Esophagus (tissue), 2 donors: Measurements from ENCODE around the gene SLC16A9. TPM values are rescaled to one million over a fixed set of nuclear protein-coding genes. Genes with fewer than 3 reads are reported as not detected.

Experiments
- H3K27ac ChIP-seq, 2 donors: one replicate each; pipeline ENCODE4 v1.5.1; 2013; ENCODE audit warnings: low read depth in 2 of 2, mild to moderate bottlenecking in 2 of 2, inconsistent platforms in 1 of 2, low read length in 1 of 2, moderate library complexity in 1 of 2
- H3K27me3 ChIP-seq, 2 donors: one replicate each; pipeline ENCODE4 v1.6.1; 2013; ENCODE audit warnings: low read length in 2 of 2, control low read depth in 1 of 2, mild to moderate bottlenecking in 1 of 2; ENCODE audit not compliant: insufficient read depth in 2 of 2, control insufficient read depth in 1 of 2
- H3K36me3 ChIP-seq, 2 donors: one replicate each; pipeline ENCODE4 v1.6.1; 2013; ENCODE audit warnings: low read length in 1 of 2; ENCODE audit not compliant: control insufficient read depth in 2 of 2, insufficient read depth in 2 of 2
- H3K4me1 ChIP-seq, 2 donors: one replicate each; pipeline ENCODE4 v1.6.1; 2013; ENCODE audit warnings: low read length in 1 of 2; ENCODE audit not compliant: control insufficient read depth in 2 of 2, insufficient read depth in 2 of 2
- H3K4me3 ChIP-seq, 2 donors: one replicate each; pipeline ENCODE4 v1.5.1; 2013; ENCODE audit warnings: low read length in 2 of 2, mild to moderate bottlenecking in 2 of 2, low read depth in 1 of 2, moderate library complexity in 1 of 2
- H3K9me3 ChIP-seq, 2 donors: one replicate each; pipeline ENCODE4 v1.6.1; 2013; ENCODE audit warnings: mild to moderate bottlenecking in 2 of 2, low read depth in 1 of 2, low read length in 1 of 2, moderate library complexity in 1 of 2; ENCODE audit not compliant: control insufficient read depth in 2 of 2, insufficient read depth in 1 of 2
- WGBS, 2 donors: extraction: QIAGEN DNeasy Blood & Tissue Kit; methylation state at CpG; one replicate each; pipeline ENCODE4 v1.1.7; 2013; 5-methylcytosine and 5-hydroxymethylcytosine counted together
- polyA plus RNA-seq, 2 donors: library from polyadenylated mRNA; stranded (reverse); fragments of 200-250 nt; gene quantifications; one replicate each; pipeline ENCODE4 v1.2.3, GENCODE V29; 2013
- donor health status: healthy with polysubstance abuse.
- donor health status: Bipolar disorder and iron deficiency.

SLC16A9 gene
- polyA plus RNA-seq, 2 donors: 4.9 to 6.8 TPM

DNA sequence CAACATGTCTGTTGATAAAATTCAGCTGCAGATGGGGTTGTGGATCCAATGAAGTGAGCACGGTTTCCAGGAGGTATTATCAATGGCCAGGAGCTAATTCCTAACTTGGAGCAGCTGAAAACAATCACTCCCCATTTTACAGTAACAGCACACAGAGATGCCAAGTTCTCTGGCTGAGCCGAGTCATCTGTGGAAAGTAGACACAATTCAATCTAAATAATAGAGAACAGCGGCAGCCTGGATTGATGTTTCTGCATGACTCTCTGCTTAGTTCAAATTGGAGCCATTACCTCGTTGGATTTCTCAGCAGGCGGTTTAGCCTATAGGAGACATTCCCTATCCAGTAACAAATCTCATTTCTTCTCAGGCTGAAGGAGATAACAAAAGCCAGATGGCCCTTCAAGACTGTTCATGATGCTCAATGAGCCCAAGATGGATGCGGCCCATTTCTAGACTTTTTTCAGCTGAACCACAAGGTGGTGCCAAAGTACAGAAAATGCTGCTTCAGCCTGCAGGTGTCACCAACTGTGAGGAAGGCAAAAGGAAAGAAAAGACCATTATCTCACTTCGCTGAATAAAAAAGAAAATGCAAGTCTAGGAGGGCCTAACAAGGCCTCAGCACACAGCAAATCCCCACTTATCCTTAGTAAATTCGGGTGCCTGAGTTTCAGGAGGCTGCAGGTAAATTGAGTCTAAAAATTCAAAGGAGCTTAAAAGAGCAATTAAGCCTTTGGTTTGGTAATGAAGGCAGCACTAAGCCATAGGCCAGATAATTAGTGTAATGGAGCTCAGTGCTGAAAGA, 83.7 kb downstream of the SLC16A9 start:
- Histone ChIP-seq H3K9me3 (no peaks in the 10 kb centered on the region), H3K4me1 (no peaks in the 10 kb centered on the region), H3K27me3 (no peaks in the 10 kb centered on the region), H3K27ac (no peak overlapping the region), H3K4me3 (no peak overlapping the region), H3K36me3 (no peaks in the 10 kb centered on the region)
- 23 to 24% methylated on average over 8 of the region's 8 CpGs for WGBS, 2 donors

DNA sequence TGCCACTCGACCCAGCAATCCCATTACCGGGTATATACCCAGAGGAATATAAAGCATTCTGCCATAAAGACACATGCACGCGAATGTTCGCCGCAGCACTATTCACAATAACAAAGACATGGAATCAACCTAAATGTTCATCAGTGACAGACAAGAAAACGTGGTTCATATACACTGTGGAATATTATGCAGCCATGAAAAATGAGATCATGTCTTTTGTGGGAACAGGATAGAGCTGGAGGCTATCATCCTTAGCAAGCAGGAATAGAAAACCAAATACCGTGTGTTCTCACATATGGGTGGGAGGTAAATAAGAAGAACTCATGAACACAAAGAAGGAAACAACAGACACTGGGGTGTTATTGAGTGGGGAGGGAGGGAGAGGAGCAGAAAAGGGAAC, 84.7 kb downstream of the SLC16A9 start:
- Histone ChIP-seq H3K27ac (no peak overlapping the region), H3K9me3 (no peaks in the 10 kb centered on the region), H3K27me3 (no peaks in the 10 kb centered on the region), H3K4me1 (no peaks in the 10 kb centered on the region), H3K36me3 (no peaks in the 10 kb centered on the region), H3K4me3 (no peak overlapping the region)
- WGBS, 2 donors: 87% methylated on average over 8 of the region's 8 CpGs

DNA sequence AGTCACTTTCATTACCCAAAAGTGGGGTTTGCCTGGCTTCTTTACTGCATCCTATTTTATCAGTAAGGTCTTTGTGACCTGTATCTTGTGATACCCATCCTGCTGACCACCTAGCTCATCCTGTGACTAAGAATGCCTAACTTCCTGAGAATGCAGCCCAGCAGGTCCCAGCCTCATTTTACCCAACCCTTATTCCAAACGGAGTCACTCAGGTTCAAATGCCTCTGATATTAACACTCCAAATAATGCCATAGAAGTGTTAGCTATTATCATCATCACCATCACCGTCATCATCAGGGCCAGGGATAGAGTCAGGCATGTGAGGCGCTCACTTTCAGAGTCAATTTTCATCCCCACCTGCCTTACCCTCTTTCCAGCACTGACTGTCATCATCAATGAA, 85.5 kb downstream of the SLC16A9 start:
- Histone ChIP-seq H3K36me3 (no peaks in the 10 kb centered on the region), H3K9me3 (no peaks in the 10 kb centered on the region), H3K4me3 (no peak overlapping the region), H3K27me3 (no peaks in the 10 kb centered on the region), H3K4me1 (no peaks in the 10 kb centered on the region), H3K27ac (no peak overlapping the region)
- WGBS, 2 donors: 88 to 92% methylated on average over 3 of the region's 3 CpGs

DNA sequence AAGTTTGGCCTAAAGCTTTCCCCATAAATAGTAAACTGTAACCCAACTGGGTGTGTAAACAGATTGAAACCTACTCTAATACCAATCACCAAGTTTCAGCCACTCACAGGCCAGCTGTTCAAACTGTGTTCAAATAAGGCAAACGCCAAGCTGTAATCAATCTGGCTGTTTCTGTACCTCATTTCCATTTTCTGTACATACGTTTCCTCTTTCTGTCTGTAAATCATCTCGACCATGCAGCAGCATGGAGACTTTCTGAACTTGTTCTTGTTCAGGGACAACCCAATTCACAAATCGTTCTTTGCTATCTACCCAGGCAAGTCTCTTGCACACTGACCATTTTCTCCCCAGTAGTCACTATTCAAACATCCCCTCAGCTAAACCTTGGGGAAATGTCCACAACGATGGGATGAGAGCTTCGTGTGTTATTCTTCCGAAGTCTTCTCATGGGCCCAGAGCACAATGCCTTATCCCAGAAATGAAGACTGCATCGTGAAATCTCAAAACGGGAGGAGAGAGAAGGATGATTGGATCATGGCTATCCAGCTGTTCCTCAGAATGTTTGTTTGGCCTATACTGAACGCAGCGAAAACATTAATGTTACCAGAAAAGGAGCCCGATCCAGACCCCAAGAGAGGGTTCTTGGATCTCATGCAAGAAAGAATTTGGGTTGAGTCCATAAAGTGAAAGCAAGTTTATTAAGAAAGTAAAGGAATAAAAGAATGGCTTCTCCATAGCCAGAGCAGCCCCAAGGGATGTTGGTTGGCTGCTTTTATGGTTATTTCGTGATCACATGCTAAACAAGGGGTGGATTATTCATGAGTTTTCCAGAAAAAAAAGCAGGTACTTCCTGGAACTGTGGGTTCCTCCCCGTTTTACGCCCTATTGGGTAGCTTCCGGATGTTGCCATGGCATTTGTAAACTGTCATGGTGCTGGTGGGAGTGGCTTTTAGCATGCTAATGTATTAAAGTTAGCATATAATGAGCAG, 86.2 kb downstream of the SLC16A9 start:
- Histone ChIP-seq H3K36me3 (no peaks in the 10 kb centered on the region), H3K4me1 (no peaks in the 10 kb centered on the region), H3K27me3 (no peaks in the 10 kb centered on the region), H3K9me3 (no peaks in the 10 kb centered on the region), H3K4me3 (no peak overlapping the region), H3K27ac (no peak overlapping the region)
- 65 to 75% methylated on average over 16 of the region's 16 CpGs for WGBS, 2 donors

DNA sequence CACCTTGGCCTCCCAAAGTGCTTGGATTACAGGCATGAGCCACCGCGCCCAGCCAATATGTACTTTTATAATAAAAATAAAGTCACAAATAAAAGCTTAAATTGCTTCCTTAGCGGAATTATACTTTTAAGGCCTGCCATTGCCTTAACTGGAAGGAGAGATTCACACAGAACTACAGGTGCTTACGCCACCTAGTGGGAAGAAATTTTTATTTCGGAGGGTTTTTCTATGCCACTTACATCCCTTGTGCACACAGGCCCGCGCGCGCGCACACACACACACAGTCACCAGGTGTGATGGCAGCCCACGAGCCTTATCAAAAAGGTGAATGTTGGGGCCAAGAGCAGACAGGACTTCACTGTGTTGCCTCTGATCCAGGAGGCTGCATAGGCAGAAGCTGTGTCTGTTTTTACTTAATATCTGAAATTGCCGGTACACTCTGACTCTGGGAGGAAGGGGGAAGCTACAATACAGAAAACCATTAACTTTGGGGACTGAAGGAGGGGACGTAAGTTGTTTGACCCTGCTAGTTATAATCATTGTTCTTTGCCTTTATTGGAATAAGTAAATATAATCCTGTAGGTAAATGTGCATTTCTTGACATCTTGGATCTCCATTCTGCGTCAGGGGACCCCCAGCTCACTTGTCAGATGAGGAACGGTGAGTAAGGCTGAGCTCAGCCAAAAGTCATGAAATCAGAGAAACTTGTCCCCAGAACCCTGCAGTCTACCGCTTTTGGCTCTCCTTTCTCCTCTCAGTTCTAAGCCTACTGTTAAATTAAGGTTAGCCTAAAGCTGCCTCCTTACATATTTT, 87.1 kb downstream of the SLC16A9 start:
- Histone ChIP-seq H3K4me3 (no peak overlapping the region), H3K4me1 (no peaks in the 10 kb centered on the region), H3K27me3 (no peaks in the 10 kb centered on the region), H3K27ac (no peak overlapping the region), H3K36me3 (no peaks in the 10 kb centered on the region), H3K9me3 (no peaks in the 10 kb centered on the region)
- 58 to 68% methylated on average over 16 of the region's 16 CpGs for WGBS, 2 donors

DNA sequence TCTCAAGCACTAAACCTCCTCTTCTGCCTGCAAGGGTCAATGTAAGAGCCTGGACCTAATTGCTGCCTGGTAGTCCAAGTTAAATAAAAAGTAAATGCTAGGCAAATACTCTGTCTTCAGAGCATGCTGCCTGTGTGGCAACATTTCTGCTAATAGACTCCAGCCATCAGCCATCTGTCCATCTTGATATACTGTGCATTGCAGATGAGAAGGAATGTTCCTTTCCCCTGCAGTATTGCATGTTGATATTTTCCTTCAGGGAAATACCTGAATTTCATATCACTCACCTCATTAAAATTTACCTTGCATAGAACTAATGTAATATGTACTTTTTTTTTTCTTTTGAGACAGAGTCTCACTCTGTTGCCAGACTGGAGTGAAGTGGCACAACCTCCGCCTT, 87.9 kb downstream of the SLC16A9 start:
- no peak overlapping the region for H3K27ac ChIP-seq
- H3K9me3 ChIP-seq: no peaks in the 10 kb centered on the region
- 95 to 100% methylated on average over 1 of the region's 1 CpG for WGBS, 2 donors
- no peaks in the 10 kb centered on the region for H3K36me3 ChIP-seq
- H3K27me3 ChIP-seq: no peaks in the 10 kb centered on the region
- H3K4me3 ChIP-seq: no peak overlapping the region
- no peaks in the 10 kb centered on the region for H3K4me1 ChIP-seq

DNA sequence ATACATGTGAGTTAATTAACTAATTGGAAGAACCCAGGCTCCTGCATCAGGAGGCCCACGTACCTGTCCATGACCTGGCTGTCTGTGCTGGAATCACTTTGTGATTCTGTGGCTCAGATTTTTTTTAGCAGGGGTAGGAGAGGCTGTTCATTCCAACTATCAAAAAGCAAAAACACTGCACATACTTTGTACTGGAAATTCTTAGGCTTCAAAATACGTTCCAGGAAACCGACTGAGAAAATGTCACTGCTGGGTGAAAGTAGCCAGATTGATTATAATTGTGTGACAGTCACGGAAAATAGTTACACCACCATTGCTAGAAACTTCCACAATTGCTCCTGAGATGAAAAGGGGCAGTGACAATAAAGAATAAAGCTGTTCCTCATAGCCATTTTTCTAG, 91.0 kb downstream of the SLC16A9 start:
- no peak overlapping the region for H3K4me3 ChIP-seq

DNA sequence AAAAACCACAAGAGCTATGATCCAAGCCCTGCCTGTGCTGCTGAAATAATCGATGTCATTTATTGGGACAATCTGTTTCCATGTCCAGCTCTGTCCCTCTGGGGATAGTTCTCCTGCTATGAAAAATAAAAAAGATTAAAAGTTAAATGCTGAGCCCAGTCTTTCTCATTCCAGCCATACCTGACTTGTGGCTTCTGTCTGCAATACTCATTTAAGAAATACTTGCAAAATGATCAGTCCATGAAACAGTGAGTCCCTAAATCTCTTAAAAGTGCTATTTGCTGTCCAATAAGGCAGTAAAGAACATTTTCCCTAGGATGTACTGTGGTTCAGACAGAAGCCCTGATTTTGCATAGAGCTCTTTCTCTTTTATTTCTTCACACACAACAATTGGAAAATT, 91.7 kb downstream of the SLC16A9 start:
- no peak overlapping the region for H3K4me3 ChIP-seq
- H3K9me3 ChIP-seq: no peaks in the 10 kb centered on the region
- no peak overlapping the region for H3K27ac ChIP-seq
- H3K27me3 ChIP-seq: no peaks in the 10 kb centered on the region
- H3K36me3 ChIP-seq: no peaks in the 10 kb centered on the region
- WGBS, 2 donors: 70 to 77% methylated on average over 1 of the region's 1 CpG
- no peaks in the 10 kb centered on the region for H3K4me1 ChIP-seq

More for the DNA sequence above, 91.0 kb downstream of the SLC16A9 start:
- Histone ChIP-seq H3K4me1 (no peaks in the 10 kb centered on the region), H3K27me3 (no peaks in the 10 kb centered on the region), H3K27ac (no peak overlapping the region), H3K9me3 (no peaks in the 10 kb centered on the region), H3K36me3 (no peaks in the 10 kb centered on the region)
- 53 to 58% methylated on average over 4 of the region's 4 CpGs for WGBS, 2 donors

DNA sequence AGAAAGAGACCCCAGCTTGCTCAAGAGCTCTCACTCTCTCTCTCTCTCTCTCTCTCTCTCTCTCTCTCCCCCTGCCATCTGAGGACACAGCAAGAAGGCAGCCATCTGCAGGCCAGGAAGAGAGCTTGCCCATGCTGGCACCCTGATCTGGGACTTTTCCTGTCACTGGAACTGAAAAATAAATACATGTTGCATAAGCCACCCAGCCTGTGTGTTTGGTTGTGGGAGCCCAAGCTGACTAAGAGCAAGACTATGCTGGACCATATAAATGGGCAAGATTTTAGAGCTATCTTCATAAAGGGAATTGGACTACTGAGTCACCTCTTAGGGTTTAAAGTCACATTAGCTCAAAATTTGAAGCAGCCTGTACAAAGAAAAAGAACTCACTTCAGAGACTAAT, 98.6 kb downstream of the SLC16A9 start:
- no peaks in the 10 kb centered on the region for H3K36me3 ChIP-seq
- H3K27ac ChIP-seq: no peak overlapping the region
- no peaks in the 10 kb centered on the region for H3K9me3 ChIP-seq
- no peak overlapping the region for H3K4me3 ChIP-seq
- H3K27me3 ChIP-seq: no peaks in the 10 kb centered on the region
- no peaks in the 10 kb centered on the region for H3K4me1 ChIP-seq
